ENCODE data around the gene ARHGDIA. TPM values are rescaled to one million over a fixed set of nuclear protein-coding genes. Genes with fewer than 3 reads are reported as not detected.

Gene ARHGDIA
- total RNA-seq, 4 donors from 2014 or later, result 189 to 480 (median 323) TPM

DNA sequence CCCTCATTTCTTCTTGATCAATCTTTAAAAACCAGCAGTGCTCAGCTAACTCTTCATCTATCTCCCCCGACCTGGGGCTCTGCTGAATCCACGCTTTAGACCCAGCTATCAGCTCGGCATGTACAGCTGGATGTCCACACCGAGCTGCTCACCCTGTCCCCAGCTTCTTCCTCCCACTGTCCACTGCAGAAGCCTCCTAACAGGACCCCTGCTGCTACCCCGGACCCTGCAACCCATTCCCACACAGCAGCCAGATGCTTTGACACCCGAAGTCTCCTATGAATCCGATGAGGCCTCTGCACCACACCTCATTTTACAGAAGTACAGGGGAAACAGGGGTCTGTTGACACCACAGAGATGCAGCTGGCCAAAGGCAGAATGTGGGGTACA lies 53.4 kb downstream of the ARHGDIA start:
- Histone ChIP-seq H3K27me3 (no peaks in the 10 kb centered on the region), H3K4me3 (no peak overlapping the region), H3K27ac (no peak overlapping the region), H3K9me3 (no peaks in the 10 kb centered on the region), H3K4me1 (peaks cover 14 to 29% (median 24%) of the 10 kb centered on the region in 4 donors), H3K36me3 (no peaks in the 10 kb centered on the region)
- TF ChIP-seq POLR2A (IDR thresholded peaks at IDR 0.05) (no peak), POLR2AphosphoS5 (IDR thresholded peaks at IDR 0.05) (no peak)
- WGBS, 2 donors (ENCODE audit: low coverage in 1 of 2), result 58 to 66% methylated on average over 4 to 7 of the region's 7 CpGs
- no peak for DNase-seq
- in situ Hi-C loops (cut with MboI; ENCODE audit: low pct_ligation_motif_present in 1 of 4, low pct_unique_long_range_greater_than_20kb in 1 of 4, low sequenced_read_pairs in 3 of 4), result no loop called here
- intact Hi-C loops (cut with DNase I; ENCODE audit: low total_unique reads), result no loop called here

Other genes starting within 250 kb of the ARHGDIA start
- gene NPLOC4, start 234.2 kb downstream of the ARHGDIA start, total RNA-seq, result 100 to 1,000 TPM in 1 of 4 donors, 10 to 100 TPM in 3; 59.9 to 323 (median 84.6) TPM
- under 1 TPM in 2 of 4 donors, not detected in 2; 0.48 to 0.55 TPM for gene TSPAN10, start 234.1 kb downstream of the ARHGDIA start, total RNA-seq
- not detected for gene PDE6G, start 214.8 kb downstream of the ARHGDIA start, total RNA-seq
- gene OXLD1, start 204.7 kb downstream of the ARHGDIA start, total RNA-seq, result 10 to 100 TPM; 21.4 to 63.6 (median 41.2) TPM
- 10 to 100 TPM in 3 of 4 donors, 1 to 10 TPM in 1; 7.6 to 21.3 (median 13.5) TPM for gene CCDC137, start 204.6 kb downstream of the ARHGDIA start, total RNA-seq
- gene ARL16, start 187.5 kb downstream of the ARHGDIA start, total RNA-seq, result 10 to 100 TPM; 16.3 to 52.0 (median 33.1) TPM
- gene HGS, start 187.3 kb downstream of the ARHGDIA start, total RNA-seq, result 100 to 1,000 TPM in 3 of 4 donors, 10 to 100 TPM in 1; 96.1 to 205 (median 150) TPM
- 100 to 1,000 TPM in 3 of 4 donors, 10 to 100 TPM in 1; 75.4 to 206 (median 114) TPM for gene MRPL12, start 168.0 kb downstream of the ARHGDIA start, total RNA-seq
- 10 to 100 TPM; 25.1 to 64.8 (median 46.6) TPM for gene SLC25A10, start 159.1 kb downstream of the ARHGDIA start, total RNA-seq
- under 1 TPM in 2 of 4 donors, not detected in 2; 0.14 to 0.64 TPM for gene GCGR, start 67.2 kb downstream of the ARHGDIA start, total RNA-seq
- 10 to 100 TPM; 23.3 to 44.0 (median 33.2) TPM for gene MCRIP1, start 38.0 kb downstream of the ARHGDIA start, total RNA-seq
- under 1 TPM in 1 of 4 donors, not detected in 3; 0.68 TPM for gene PPP1R27, start 36.3 kb downstream of the ARHGDIA start, total RNA-seq
- 100 to 1,000 TPM; 486 to 732 (median 556) TPM for gene P4HB, start 10.8 kb downstream of the ARHGDIA start, total RNA-seq
- gene ALYREF, start 20.2 kb upstream of the ARHGDIA start, total RNA-seq, result 10 to 100 TPM; 23.1 to 47.7 (median 36.7) TPM
- gene ANAPC11, start 20.4 kb upstream of the ARHGDIA start, total RNA-seq, result 100 to 1,000 TPM in 1 of 4 donors, 10 to 100 TPM in 3; 56.7 to 126 (median 86.6) TPM
- under 1 TPM in 1 of 4 donors, not detected in 3; 0.41 TPM for gene NPB, start 30.9 kb upstream of the ARHGDIA start, total RNA-seq
- 100 to 1,000 TPM in 1 of 4 donors, 10 to 100 TPM in 3; 37.2 to 424 (median 77.1) TPM for gene PCYT2, start 40.1 kb upstream of the ARHGDIA start, total RNA-seq
- 100 to 1,000 TPM in 2 of 4 donors, 10 to 100 TPM in 2; 76.5 to 315 (median 172) TPM for gene SIRT7, start 46.8 kb upstream of the ARHGDIA start, total RNA-seq
- 10 to 100 TPM; 22.4 to 34.4 (median 24.3) TPM for gene MAFG, start 56.4 kb upstream of the ARHGDIA start, total RNA-seq
- gene PYCR1, start 66.0 kb upstream of the ARHGDIA start, total RNA-seq, result 100 to 1,000 TPM in 1 of 4 donors, 10 to 100 TPM in 2, not detected in 1; 16.4 to 257 (median 20.5) TPM
- not detected for gene MYADML2, start 75.9 kb upstream of the ARHGDIA start, total RNA-seq
- gene NOTUM, start 89.8 kb upstream of the ARHGDIA start, total RNA-seq, result not detected
- 10 to 100 TPM; 21.0 to 61.7 (median 41.3) TPM for gene ASPSCR1, start 106.3 kb upstream of the ARHGDIA start, total RNA-seq
- 100 to 1,000 TPM in 2 of 4 donors, 10 to 100 TPM in 2; 85.4 to 131 (median 104) TPM for gene CENPX, start 151.5 kb upstream of the ARHGDIA start, total RNA-seq
- 10 to 100 TPM; 12.7 to 40.6 (median 23.5) TPM for gene LRRC45, start 152.0 kb upstream of the ARHGDIA start, total RNA-seq
- gene RAC3, start 160.3 kb upstream of the ARHGDIA start, total RNA-seq, result 10 to 100 TPM in 1 of 4 donors, 1 to 10 TPM in 3; 2.6 to 11.1 (median 5.0) TPM
- gene DCXR, start 166.4 kb upstream of the ARHGDIA start, total RNA-seq, result 100 to 1,000 TPM in 1 of 4 donors, 10 to 100 TPM in 3; 49.4 to 117 (median 71.3) TPM
- gene RFNG, start 180.5 kb upstream of the ARHGDIA start, total RNA-seq, result 10 to 100 TPM; 33.2 to 92.0 (median 48.8) TPM
- 100 to 1,000 TPM in 2 of 4 donors, 10 to 100 TPM in 2; 42.0 to 160 (median 85.5) TPM for gene GPS1, start 180.6 kb upstream of the ARHGDIA start, total RNA-seq
- 100 to 1,000 TPM in 3 of 4 donors, 10 to 100 TPM in 1; 98.6 to 306 (median 132) TPM for gene DUS1L, start 194.5 kb upstream of the ARHGDIA start, total RNA-seq
- 100 to 1,000 TPM in 2 of 4 donors, 10 to 100 TPM in 2; 25.1 to 185 (median 99.4) TPM for gene FASN, start 226.9 kb upstream of the ARHGDIA start, total RNA-seq